Putamen (tissue), 1 donor: Measurements from ENCODE around the gene CLCC1.

Experiments used
- DNase-seq: peaks from one replicate; pipeline ENCODE4 v3.0.0-alpha.2; 2016; ENCODE audit warnings: low spot score

CLCC1 gene

DNA sequence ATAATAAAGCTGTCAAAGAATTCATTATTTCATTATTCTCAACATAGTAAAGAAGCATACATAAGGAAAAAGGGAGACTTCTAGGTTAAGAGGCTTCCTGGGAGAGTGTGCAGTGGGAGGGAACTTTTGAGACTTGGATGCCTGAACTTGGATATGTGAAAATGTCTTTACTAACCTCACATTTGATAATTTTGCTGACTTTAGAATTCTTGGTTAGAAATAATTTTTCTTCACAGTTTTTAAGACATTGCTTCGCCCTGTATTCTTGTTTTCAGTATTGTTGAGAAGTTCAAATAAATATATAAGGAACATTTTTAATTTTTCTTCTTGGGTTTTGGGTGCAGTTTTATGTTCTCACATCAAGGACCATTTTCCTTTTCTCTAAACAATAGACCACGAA lies 46.5 kb downstream of the CLCC1 start:
- DNase-seq: no peak
